ENCODE measurements around the gene ADSS1.

The ADSS1 gene

GRCh38 chr14:104753528-104754212 is 29.6 kb downstream of the ADSS1 start:
- FAIRE-seq (no peak), DNase-seq (ENCODE audit: insufficient read length, low spot score) (no peak)
- TF ChIP-seq POLR2A (IDR thresholded peaks at IDR 0.05; ENCODE audit: low read depth, low read length) = no peak

GRCh38 chr14:104754213-104754851 is 30.3 kb downstream of the ADSS1 start:
- no peak for FAIRE-seq

GRCh38 chr14:104755621-104756020 is 31.6 kb downstream of the ADSS1 start:
- FAIRE-seq = no peak
- no peak for DNase-seq (ENCODE audit: insufficient read length, low spot score)
- no peak for TF ChIP-seq POLR2A (IDR thresholded peaks at IDR 0.05; ENCODE audit: low read depth, low read length)

More at GRCh38 chr14:104754213-104754851, 30.3 kb downstream of the ADSS1 start:
- DNase-seq (ENCODE audit: insufficient read length, low spot score) = no peak
- no peak for TF ChIP-seq POLR2A (IDR thresholded peaks at IDR 0.05; ENCODE audit: low read depth, low read length)

GRCh38 chr14:104756477-104757237 is 32.6 kb downstream of the ADSS1 start:
- FAIRE-seq (no peak), DNase-seq (ENCODE audit: insufficient read length, low spot score) (no peak)
- TF ChIP-seq POLR2A (IDR thresholded peaks at IDR 0.05; ENCODE audit: low read depth, low read length) = no peak

- no peak for TF ChIP-seq POLR2A (IDR thresholded peaks at IDR 0.05; ENCODE audit: low read depth, low read length)
- no peak for DNase-seq (ENCODE audit: insufficient read length, low spot score)
- no peak for FAIRE-seq
These were observed 33.2 kb downstream of the ADSS1 start for GRCh38 chr14:104757238-104757585.

GRCh38 chr14:104757681-104758392 is 33.8 kb downstream of the ADSS1 start:
- FAIRE-seq (no peak), DNase-seq (ENCODE audit: insufficient read length, low spot score) (no peak)
- TF ChIP-seq POLR2A (IDR thresholded peaks at IDR 0.05; ENCODE audit: low read depth, low read length) = no peak

GRCh38 chr14:104758981-104759969 is 35.2 kb downstream of the ADSS1 start:
- FAIRE-seq (no peak), DNase-seq (ENCODE audit: insufficient read length, low spot score) (no peak)
- TF ChIP-seq POLR2A (IDR thresholded peaks at IDR 0.05; ENCODE audit: low read depth, low read length) = no peak

GRCh38 chr14:104765517-104765916 is 41.5 kb downstream of the ADSS1 start:
- no peak for DNase-seq (ENCODE audit: insufficient read length, low spot score)
- peak; percentile 30 for FAIRE-seq
- no peak for TF ChIP-seq POLR2A (IDR thresholded peaks at IDR 0.05; ENCODE audit: low read depth, low read length)

GRCh38 chr14:104766256-104766862 is 42.3 kb downstream of the ADSS1 start:
- FAIRE-seq (no peak), DNase-seq (ENCODE audit: insufficient read length, low spot score) (no peak)
- no peak for TF ChIP-seq POLR2A (IDR thresholded peaks at IDR 0.05; ENCODE audit: low read depth, low read length)

GRCh38 chr14:104766863-104767633 is 43.0 kb downstream of the ADSS1 start:
- no peak for FAIRE-seq
- no peak for TF ChIP-seq POLR2A (IDR thresholded peaks at IDR 0.05; ENCODE audit: low read depth, low read length)
- no peak for DNase-seq (ENCODE audit: insufficient read length, low spot score)

GRCh38 chr14:104767634-104767918 is 43.5 kb downstream of the ADSS1 start:
- TF ChIP-seq POLR2A (IDR thresholded peaks at IDR 0.05; ENCODE audit: low read depth, low read length) = no peak
- no peak for DNase-seq (ENCODE audit: insufficient read length, low spot score)
- FAIRE-seq = no peak
